PC-9 (cell line): ENCODE results near the gene CENPC. TPM values are rescaled to one million over a fixed set of nuclear protein-coding genes. Genes with fewer than 3 reads are reported as not detected.

Experiments
- BruUV-seq: library from RNA; stranded (reverse); fragments of 400-500 nt; replicated peaks from 2 replicates; lab custom pipeline; 2021; lab: Mats Ljungman, UMichigan
- CTCF ChIA-PET: fragments of 300-600 bp; sonication (Branson Sonifier 250); formaldehyde crosslinking; loops from one replicate; lab custom pipeline; 2022; ENCODE audit warnings: antibody characterized with exemption; lab: Charles Lee
- POLR2A ChIA-PET: fragments of 300-600 bp; sonication (Branson Sonifier 250); formaldehyde crosslinking; loops from one replicate; lab custom pipeline; 2022; ENCODE audit warnings: antibody characterized with exemption; ENCODE audit not compliant: unreplicated experiment; lab: Charles Lee
- DNase-seq, 2 experiments: peaks; one replicate each; pipeline versions ENCODE4 v3.0.0 to v3.0.0-alpha.2; 2015 to 2022; ENCODE audit warnings: mixed read lengths in 1 of 2
- H2AFZ ChIP-seq: fragments of 200-600 bp; sonication (generic); 2 replicates; pipeline ENCODE4 v1.8.1; 2017; ENCODE audit warnings: antibody characterized with exemption
- H3F3A ChIP-seq: fragments of 200-600 bp; sonication (generic); 2 replicates; pipeline ENCODE4 v1.8.1; 2017; ENCODE audit warnings: antibody characterized with exemption, mild to moderate bottlenecking, low read depth; ENCODE audit not compliant: insufficient read depth
- H3K27ac ChIP-seq: fragments of 200-600 bp; sonication (generic); 2 replicates; pipeline ENCODE4 v1.6.1; 2016; ENCODE audit warnings: mixed run types
- H3K27me3 ChIP-seq: fragments of 200-600 bp; sonication (generic); 2 replicates; pipeline ENCODE4 v1.6.1; 2016; ENCODE audit warnings: low read depth, mixed run types; ENCODE audit not compliant: insufficient read depth
- H3K36me3 ChIP-seq: fragments of 200-600 bp; sonication (generic); 2 replicates; pipeline ENCODE4 v1.6.1; 2016; ENCODE audit warnings: low read depth, mixed run types
- H3K4me1 ChIP-seq: fragments of 200-600 bp; sonication (generic); replicated peaks from 2 replicates; pipeline ENCODE4 v1.6.1; 2016; ENCODE audit warnings: mixed run types; ENCODE audit not compliant: insufficient read depth
- H3K4me2 ChIP-seq: fragments of 200-600 bp; sonication (generic); 2 replicates; pipeline ENCODE4 v1.6.1; 2017; ENCODE audit warnings: mixed run types
- H3K4me3 ChIP-seq: fragments of 200-600 bp; sonication (generic); 2 replicates; pipeline ENCODE4 v1.6.1; 2016; ENCODE audit warnings: mixed run types
- H3K79me2 ChIP-seq: fragments of 200-600 bp; sonication (generic); 2 replicates; pipeline ENCODE4 v1.6.1; 2017; ENCODE audit warnings: low read depth, mixed run types
- H3K9me2 ChIP-seq: fragments of 200-600 bp; sonication (generic); 2 replicates; pipeline ENCODE4 v1.8.1; 2017; ENCODE audit warnings: mild to moderate bottlenecking; ENCODE audit not compliant: insufficient read depth
- H3K9me3 ChIP-seq: fragments of 200-600 bp; sonication (generic); 2 replicates; pipeline ENCODE4 v1.8.1; 2016; ENCODE audit warnings: low read depth; ENCODE audit not compliant: insufficient read depth
- H4K20me1 ChIP-seq: fragments of 200-600 bp; sonication (generic); 2 replicates; pipeline ENCODE4 v1.8.1; 2017; ENCODE audit not compliant: insufficient read depth
- EZH2 ChIP-seq: fragments of 200-600 bp; sonication (generic); IDR thresholded peaks from 2 replicates; pipeline ENCODE4 v1.8.0; 2017; ENCODE audit warnings: antibody characterized with exemption, low read depth
- intact Hi-C: fragments of 100-400 bp; cut with micrococcal nuclease; formaldehyde crosslinking; loops from one replicate; pipeline ENCODE4 v1.10.0; 2022; ENCODE audit not compliant: unreplicated experiment
- total RNA-seq: library from RNA; stranded (reverse); gene quantifications from 2 replicates; pipeline ENCODE4 v1.2.3, GENCODE V29; 2021
- TF ChIP-seq, protein P1 (sequence below): fragments of 200-600 bp; sonication (generic); conservative IDR thresholded peaks from 2 replicates; pipeline ENCODE4 v1.6.1; 2017; ENCODE audit warnings: mixed run types, antibody characterized with exemption, mild to moderate bottlenecking, moderate library complexity

CENPC gene
- total RNA-seq, 1 experiment from 2014 or later, result 14.2 TPM

DNA sequence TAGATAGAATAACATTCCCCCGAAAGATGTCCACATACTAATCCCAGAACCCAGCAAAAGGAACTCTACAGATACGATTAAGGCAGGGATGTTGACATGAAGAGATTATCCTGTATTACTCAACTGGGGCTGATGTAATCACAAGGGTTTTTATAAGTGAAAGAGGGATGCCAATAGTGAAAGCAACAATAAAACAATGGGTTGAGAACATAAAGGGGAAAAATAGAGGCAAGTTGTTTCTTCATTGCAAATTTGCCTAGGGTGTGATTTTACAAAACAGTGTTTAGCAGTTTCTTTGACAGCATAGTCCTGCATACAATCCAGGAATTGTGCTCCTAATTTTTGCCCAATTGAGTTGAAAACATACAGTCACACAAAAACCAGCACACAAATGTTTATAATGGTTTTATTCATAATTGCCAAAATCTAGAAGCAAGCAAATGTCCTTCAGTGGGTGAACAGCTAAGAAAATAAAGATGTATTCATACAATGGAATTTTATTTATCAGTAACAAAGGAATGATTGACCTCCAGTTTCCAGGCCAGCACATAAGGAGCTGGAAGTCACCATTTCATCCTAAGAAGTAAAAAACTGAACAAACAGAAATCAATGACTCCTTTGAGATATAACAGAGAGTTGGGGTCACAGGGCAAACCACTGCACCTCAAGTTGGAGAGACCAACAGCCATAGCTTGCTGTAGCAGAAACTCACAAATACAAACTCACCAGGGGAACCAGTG, 107.2 kb downstream of the CENPC start:
- Histone ChIP-seq H3K79me2 (no peaks in the 10 kb centered on the region), H3K4me1 (no peaks in the 10 kb centered on the region), H2AFZ (no peak overlapping the region), H3K9me3 (no peaks in the 10 kb centered on the region), H3K9me2 (no peaks in the 10 kb centered on the region), H3K36me3 (no peaks in the 10 kb centered on the region), H3K4me3 (no peak overlapping the region), H3K4me2 (no peak overlapping the region), H3K27me3 (no peaks in the 10 kb centered on the region), H3F3A (no peaks in the 10 kb centered on the region), H4K20me1 (no peaks in the 10 kb centered on the region), H3K27ac (no peak overlapping the region)
- no TSS peak for BruUV-seq
- no peak for TF ChIP-seq EZH2
- TF ChIP-seq, protein P1, sequence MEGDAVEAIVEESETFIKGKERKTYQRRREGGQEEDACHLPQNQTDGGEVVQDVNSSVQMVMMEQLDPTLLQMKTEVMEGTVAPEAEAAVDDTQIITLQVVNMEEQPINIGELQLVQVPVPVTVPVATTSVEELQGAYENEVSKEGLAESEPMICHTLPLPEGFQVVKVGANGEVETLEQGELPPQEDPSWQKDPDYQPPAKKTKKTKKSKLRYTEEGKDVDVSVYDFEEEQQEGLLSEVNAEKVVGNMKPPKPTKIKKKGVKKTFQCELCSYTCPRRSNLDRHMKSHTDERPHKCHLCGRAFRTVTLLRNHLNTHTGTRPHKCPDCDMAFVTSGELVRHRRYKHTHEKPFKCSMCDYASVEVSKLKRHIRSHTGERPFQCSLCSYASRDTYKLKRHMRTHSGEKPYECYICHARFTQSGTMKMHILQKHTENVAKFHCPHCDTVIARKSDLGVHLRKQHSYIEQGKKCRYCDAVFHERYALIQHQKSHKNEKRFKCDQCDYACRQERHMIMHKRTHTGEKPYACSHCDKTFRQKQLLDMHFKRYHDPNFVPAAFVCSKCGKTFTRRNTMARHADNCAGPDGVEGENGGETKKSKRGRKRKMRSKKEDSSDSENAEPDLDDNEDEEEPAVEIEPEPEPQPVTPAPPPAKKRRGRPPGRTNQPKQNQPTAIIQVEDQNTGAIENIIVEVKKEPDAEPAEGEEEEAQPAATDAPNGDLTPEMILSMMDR, result no peak
- CTCF ChIA-PET, result no interaction called here
- POLR2A ChIA-PET, result no interaction called here
- intact Hi-C loops, result no loop called here
- DNase-seq, result no peak

DNA sequence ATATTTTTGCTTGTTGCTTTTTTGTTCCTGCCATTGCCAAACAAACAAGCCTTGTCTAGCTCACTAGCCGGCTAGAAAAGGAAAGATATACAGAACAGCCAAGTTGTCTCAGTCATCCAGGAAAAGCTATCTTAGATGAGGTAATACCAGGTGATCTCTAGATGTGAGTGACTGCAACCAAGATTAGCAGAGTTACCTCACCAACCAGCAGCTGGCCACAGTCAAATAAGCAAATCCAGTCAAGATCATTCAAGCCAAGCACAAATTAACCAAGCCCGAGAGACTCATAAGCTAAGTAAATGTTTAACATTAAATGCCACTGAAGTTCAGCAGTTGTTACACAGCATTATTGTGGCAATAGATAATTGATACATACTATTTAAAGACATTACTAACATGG, 108.6 kb downstream of the CENPC start:
- H2AFZ ChIP-seq, result no peak overlapping the region
- no peaks in the 10 kb centered on the region for H3K36me3 ChIP-seq
- H3F3A ChIP-seq, result no peaks in the 10 kb centered on the region
- H3K79me2 ChIP-seq, result no peaks in the 10 kb centered on the region
- BruUV-seq, result no TSS peak
- no peaks in the 10 kb centered on the region for H3K9me3 ChIP-seq
- H3K4me1 ChIP-seq, result no peaks in the 10 kb centered on the region
- DNase-seq, result no peak
- CTCF ChIA-PET, result no interaction called here
- intact Hi-C loops, result no loop called here
- POLR2A ChIA-PET, result no interaction called here
- no peak overlapping the region for H3K4me3 ChIP-seq
- no peak for TF ChIP-seq EZH2
- TF ChIP-seq, protein P1, result no peak
- H3K4me2 ChIP-seq, result no peak overlapping the region
- H3K27ac ChIP-seq, result no peak overlapping the region
- no peaks in the 10 kb centered on the region for H4K20me1 ChIP-seq
- H3K9me2 ChIP-seq, result no peaks in the 10 kb centered on the region
- no peaks in the 10 kb centered on the region for H3K27me3 ChIP-seq

DNA sequence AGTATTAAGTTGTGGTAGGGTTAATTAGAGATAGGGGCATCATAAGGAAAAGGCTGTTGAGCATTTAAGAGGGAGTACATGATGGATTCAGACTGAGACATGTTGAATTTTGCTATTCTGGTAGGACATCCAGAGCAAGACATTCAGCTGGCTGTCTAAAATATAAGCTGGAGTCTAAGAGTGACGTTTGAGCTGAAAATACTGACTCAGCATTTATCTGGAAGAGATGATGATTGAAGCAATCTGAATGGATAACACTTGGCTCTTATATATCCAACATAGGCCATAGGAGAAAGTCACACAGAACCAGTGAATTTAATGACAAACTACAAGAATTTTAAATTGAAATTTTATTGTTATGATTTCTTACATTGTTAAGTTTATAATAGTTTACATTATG, 114.3 kb downstream of the CENPC start:
- Histone ChIP-seq H3K79me2 (no peaks in the 10 kb centered on the region), H2AFZ (no peak overlapping the region), H3K9me3 (no peaks in the 10 kb centered on the region), H3K4me2 (no peak overlapping the region), H3K27me3 (no peaks in the 10 kb centered on the region), H3K9me2 (no peaks in the 10 kb centered on the region), H3K36me3 (no peaks in the 10 kb centered on the region), H4K20me1 (no peaks in the 10 kb centered on the region), H3K4me3 (no peak overlapping the region), H3K4me1 (no peaks in the 10 kb centered on the region), H3F3A (no peaks in the 10 kb centered on the region), H3K27ac (no peak overlapping the region)
- DNase-seq, result no peak
- CTCF ChIA-PET, result no interaction called here
- intact Hi-C loops, result no loop called here
- no TSS peak for BruUV-seq
- POLR2A ChIA-PET, result no interaction called here
- TF ChIP-seq EZH2, result no peak
- TF ChIP-seq, protein P1, result no peak
